ENCODE results near the gene ETV3L. TPM values are rescaled to one million over a fixed set of nuclear protein-coding genes. Genes with fewer than 3 reads are reported as not detected.

Gene ETV3L
- total RNA-seq, 1 experiment from 2014 or later, result not detected

DNA sequence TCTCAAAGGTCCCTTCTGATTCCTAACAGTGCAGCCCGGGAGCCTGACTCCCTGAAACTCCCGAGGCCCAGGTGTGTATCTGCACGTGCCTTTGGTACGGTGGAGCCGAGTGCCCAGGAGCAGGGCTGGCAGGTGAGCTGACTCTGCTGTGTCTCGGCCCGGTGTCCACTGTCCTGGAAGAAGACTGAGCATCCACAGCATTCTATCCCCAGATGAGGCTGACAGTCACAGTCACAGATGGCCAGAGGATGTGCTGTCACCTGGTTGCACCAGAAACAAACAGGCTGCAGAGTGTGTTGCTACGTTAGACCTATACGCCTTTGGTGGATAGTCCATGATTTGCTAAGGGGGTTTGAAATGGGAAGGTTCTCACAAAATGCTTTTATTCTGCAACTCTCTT lies 9.8 kb downstream of the ETV3L start:
- Histone ChIP-seq H3K4me1 (ENCODE audit: control insufficient read depth, insufficient read depth, low read length) (no peaks in the 10 kb centered on the region), H3K9me3 (ENCODE audit: control insufficient read depth, insufficient read depth, low read depth, low read length) (no peaks in the 10 kb centered on the region), H3K27ac (ENCODE audit: low read length) (no peak overlapping the region), H3K36me3 (ENCODE audit: control insufficient read depth, insufficient read depth, low read length) (no peaks in the 10 kb centered on the region), H3K27me3 (ENCODE audit: control insufficient read depth, insufficient read depth, low read length) (no peaks in the 10 kb centered on the region), H3K4me3 (ENCODE audit: low read depth in 2 of 2, low read length in 2 of 2) (no peak overlapping the region)
- peak; percentile 55 for ATAC-seq
- ChIA-PET POLR2A (no interaction called here), CTCF (interaction anchor here (0.6 to 2.6 kb wide), 17 partner anchors 9 to 102 kb away, joined by 3 to 85 read pairs (median 4); partner anchors contain the start of gene ETV3)
- intact Hi-C loops (cut with micrococcal nuclease; ENCODE audit: unreplicated experiment), result loop anchor here (1.0 kb wide), 2 partner anchors 47 to 67 kb away; no protein-coding TSS in a partner anchor
- BruUV-seq (replicated peaks), result no TSS peak
- in situ Hi-C loops (cut with HindIII; ENCODE audit: low pct_unique_long_range_greater_than_20kb, low sequenced_read_pairs), result no loop called here
- TF ChIP-seq, protein P1, sequence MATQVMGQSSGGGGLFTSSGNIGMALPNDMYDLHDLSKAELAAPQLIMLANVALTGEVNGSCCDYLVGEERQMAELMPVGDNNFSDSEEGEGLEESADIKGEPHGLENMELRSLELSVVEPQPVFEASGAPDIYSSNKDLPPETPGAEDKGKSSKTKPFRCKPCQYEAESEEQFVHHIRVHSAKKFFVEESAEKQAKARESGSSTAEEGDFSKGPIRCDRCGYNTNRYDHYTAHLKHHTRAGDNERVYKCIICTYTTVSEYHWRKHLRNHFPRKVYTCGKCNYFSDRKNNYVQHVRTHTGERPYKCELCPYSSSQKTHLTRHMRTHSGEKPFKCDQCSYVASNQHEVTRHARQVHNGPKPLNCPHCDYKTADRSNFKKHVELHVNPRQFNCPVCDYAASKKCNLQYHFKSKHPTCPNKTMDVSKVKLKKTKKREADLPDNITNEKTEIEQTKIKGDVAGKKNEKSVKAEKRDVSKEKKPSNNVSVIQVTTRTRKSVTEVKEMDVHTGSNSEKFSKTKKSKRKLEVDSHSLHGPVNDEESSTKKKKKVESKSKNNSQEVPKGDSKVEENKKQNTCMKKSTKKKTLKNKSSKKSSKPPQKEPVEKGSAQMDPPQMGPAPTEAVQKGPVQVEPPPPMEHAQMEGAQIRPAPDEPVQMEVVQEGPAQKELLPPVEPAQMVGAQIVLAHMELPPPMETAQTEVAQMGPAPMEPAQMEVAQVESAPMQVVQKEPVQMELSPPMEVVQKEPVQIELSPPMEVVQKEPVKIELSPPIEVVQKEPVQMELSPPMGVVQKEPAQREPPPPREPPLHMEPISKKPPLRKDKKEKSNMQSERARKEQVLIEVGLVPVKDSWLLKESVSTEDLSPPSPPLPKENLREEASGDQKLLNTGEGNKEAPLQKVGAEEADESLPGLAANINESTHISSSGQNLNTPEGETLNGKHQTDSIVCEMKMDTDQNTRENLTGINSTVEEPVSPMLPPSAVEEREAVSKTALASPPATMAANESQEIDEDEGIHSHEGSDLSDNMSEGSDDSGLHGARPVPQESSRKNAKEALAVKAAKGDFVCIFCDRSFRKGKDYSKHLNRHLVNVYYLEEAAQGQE (IDR thresholded peaks at IDR 0.05; ENCODE audit: insufficient read depth in 1 of 2, low read depth in 2 of 2, low read length in 1 of 2), result no peak
- TF ChIP-seq SIN3A (IDR thresholded peaks at IDR 0.05; ENCODE audit: borderline replicate concordance, insufficient read depth, low read depth, low read length) (no peak), TCF7L2 (IDR thresholded peaks at IDR 0.05; ENCODE audit: low read depth, low read length) (no peak), POLR2AphosphoS5 (IDR thresholded peaks at IDR 0.05; ENCODE audit: low read depth, low read length) (no peak)
- TF ChIP-seq, protein P2, sequence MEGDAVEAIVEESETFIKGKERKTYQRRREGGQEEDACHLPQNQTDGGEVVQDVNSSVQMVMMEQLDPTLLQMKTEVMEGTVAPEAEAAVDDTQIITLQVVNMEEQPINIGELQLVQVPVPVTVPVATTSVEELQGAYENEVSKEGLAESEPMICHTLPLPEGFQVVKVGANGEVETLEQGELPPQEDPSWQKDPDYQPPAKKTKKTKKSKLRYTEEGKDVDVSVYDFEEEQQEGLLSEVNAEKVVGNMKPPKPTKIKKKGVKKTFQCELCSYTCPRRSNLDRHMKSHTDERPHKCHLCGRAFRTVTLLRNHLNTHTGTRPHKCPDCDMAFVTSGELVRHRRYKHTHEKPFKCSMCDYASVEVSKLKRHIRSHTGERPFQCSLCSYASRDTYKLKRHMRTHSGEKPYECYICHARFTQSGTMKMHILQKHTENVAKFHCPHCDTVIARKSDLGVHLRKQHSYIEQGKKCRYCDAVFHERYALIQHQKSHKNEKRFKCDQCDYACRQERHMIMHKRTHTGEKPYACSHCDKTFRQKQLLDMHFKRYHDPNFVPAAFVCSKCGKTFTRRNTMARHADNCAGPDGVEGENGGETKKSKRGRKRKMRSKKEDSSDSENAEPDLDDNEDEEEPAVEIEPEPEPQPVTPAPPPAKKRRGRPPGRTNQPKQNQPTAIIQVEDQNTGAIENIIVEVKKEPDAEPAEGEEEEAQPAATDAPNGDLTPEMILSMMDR (IDR thresholded peaks at IDR 0.05), result no peak
- DNase-seq (ENCODE audit: low read depth, low spot score), result no peak

DNA sequence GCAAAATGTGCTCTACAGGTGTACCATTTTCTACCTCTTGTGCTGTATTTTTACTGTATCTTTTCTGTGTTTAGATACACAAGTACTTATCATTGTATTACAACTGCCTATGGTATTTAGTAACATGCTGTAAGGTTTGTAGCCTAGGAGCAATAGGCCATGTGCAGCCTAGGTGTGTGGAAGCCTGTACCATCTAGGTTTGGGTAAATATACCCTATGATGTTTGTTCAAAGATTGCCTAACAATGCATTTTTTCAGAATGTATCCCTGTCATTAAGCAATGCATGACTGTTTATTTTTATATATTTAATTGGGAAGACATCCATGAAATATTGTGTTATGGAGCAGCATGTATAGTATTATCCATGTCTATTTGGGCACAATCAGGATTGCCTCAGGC lies 11.0 kb downstream of the ETV3L start:
- no peaks in the 10 kb centered on the region for H3K27me3 ChIP-seq (ENCODE audit: control insufficient read depth, insufficient read depth, low read length)
- ATAC-seq, result no peak
- H3K4me3 ChIP-seq (ENCODE audit: low read depth in 2 of 2, low read length in 2 of 2), result no peak overlapping the region
- in situ Hi-C loops (cut with HindIII; ENCODE audit: low pct_unique_long_range_greater_than_20kb, low sequenced_read_pairs), result no loop called here
- H3K9me3 ChIP-seq (ENCODE audit: control insufficient read depth, insufficient read depth, low read depth, low read length), result no peaks in the 10 kb centered on the region
- ChIA-PET POLR2A (no interaction called here), CTCF (interaction anchor here (2.6 kb wide), 1 partner anchor 67 kb away, joined by 85 read pairs; no protein-coding TSS in a partner anchor)
- H3K4me1 ChIP-seq (ENCODE audit: control insufficient read depth, insufficient read depth, low read length), result no peaks in the 10 kb centered on the region
- H3K36me3 ChIP-seq (ENCODE audit: control insufficient read depth, insufficient read depth, low read length), result no peaks in the 10 kb centered on the region
- intact Hi-C loops (cut with micrococcal nuclease; ENCODE audit: unreplicated experiment), result no loop called here
- no peak overlapping the region for H3K27ac ChIP-seq (ENCODE audit: low read length)
- no TSS peak for BruUV-seq (replicated peaks)
- DNase-seq (ENCODE audit: low read depth, low spot score), result no peak
- TF ChIP-seq, protein P1 (IDR thresholded peaks at IDR 0.05; ENCODE audit: insufficient read depth in 1 of 2, low read depth in 2 of 2, low read length in 1 of 2), result no peak
- TF ChIP-seq SIN3A (IDR thresholded peaks at IDR 0.05; ENCODE audit: borderline replicate concordance, insufficient read depth, low read depth, low read length) (no peak), POLR2AphosphoS5 (IDR thresholded peaks at IDR 0.05; ENCODE audit: low read depth, low read length) (no peak), TCF7L2 (IDR thresholded peaks at IDR 0.05; ENCODE audit: low read depth, low read length) (no peak)
- TF ChIP-seq, protein P2 (IDR thresholded peaks at IDR 0.05), result no peak
